IPS-15b (cell line): ENCODE data around the gene GTF2F2.
"Not testable (repeated sequence)": the region's sequence is repeated elsewhere in the genome, so short reads cannot be mapped to it uniquely, and the experiment has no call there.

Experiments used
- H3K27me3 ChIP-seq: one replicate; pipeline ENCODE4 v1.6.1; 2013; ENCODE audit warnings: low read length; ENCODE audit not compliant: control insufficient read depth, insufficient read depth
- H3K36me3 ChIP-seq: one replicate; pipeline ENCODE4 v1.6.1; 2013; ENCODE audit warnings: low read length; ENCODE audit not compliant: control insufficient read depth, insufficient read depth
- H3K4me1 ChIP-seq: one replicate; pipeline ENCODE4 v1.6.1; 2013; ENCODE audit warnings: mild to moderate bottlenecking, low read length; ENCODE audit not compliant: control insufficient read depth, insufficient read depth
- H3K4me3 ChIP-seq: one replicate; pipeline ENCODE4 v1.5.1; 2013; ENCODE audit warnings: low read depth, low read length
- H3K9ac ChIP-seq: one replicate; pipeline ENCODE4 v1.6.1; 2013; ENCODE audit warnings: low read depth, mild to moderate bottlenecking, low read length
- H3K9me3 ChIP-seq: one replicate; pipeline ENCODE4 v1.6.1; 2013; ENCODE audit warnings: mild to moderate bottlenecking, low read length; ENCODE audit not compliant: control insufficient read depth, insufficient read depth

Gene GTF2F2

GRCh38 chr13:45166858-45167257 lies 46.5 kb downstream of the GTF2F2 start:
- Histone ChIP-seq H3K9ac (no peak overlapping the region), H3K9me3 (no peaks in the 10 kb centered on the region), H3K27me3 (no peaks in the 10 kb centered on the region), H3K4me1 (no peaks in the 10 kb centered on the region), H3K36me3 (no peaks in the 10 kb centered on the region), H3K4me3 (no peak overlapping the region)

GRCh38 chr13:45167611-45168554 lies 47.6 kb downstream of the GTF2F2 start:
- Histone ChIP-seq H3K27me3 (no peaks in the 10 kb centered on the region), H3K9ac (no peak overlapping the region), H3K36me3 (no peaks in the 10 kb centered on the region), H3K4me1 (no peaks in the 10 kb centered on the region), H3K4me3 (no peak overlapping the region), H3K9me3 (no peaks in the 10 kb centered on the region)

GRCh38 chr13:45168555-45168930 lies 48.2 kb downstream of the GTF2F2 start:
- Histone ChIP-seq H3K36me3 (no peaks in the 10 kb centered on the region), H3K9ac (no peak overlapping the region), H3K4me3 (no peak overlapping the region), H3K27me3 (no peaks in the 10 kb centered on the region), H3K9me3 (no peaks in the 10 kb centered on the region), H3K4me1 (no peaks in the 10 kb centered on the region)

GRCh38 chr13:45174478-45174877 lies 54.2 kb downstream of the GTF2F2 start:
- H3K27me3 ChIP-seq: no peaks in the 10 kb centered on the region
- H3K4me3 ChIP-seq: no peak overlapping the region

GRCh38 chr13:45178349-45179162 lies 58.2 kb downstream of the GTF2F2 start:
- no peak overlapping the region for H3K4me3 ChIP-seq
- H3K9me3 ChIP-seq: no peaks in the 10 kb centered on the region
- no peaks in the 10 kb centered on the region for H3K4me1 ChIP-seq
- no peak overlapping the region for H3K9ac ChIP-seq
- no peaks in the 10 kb centered on the region for H3K36me3 ChIP-seq
- H3K27me3 ChIP-seq: no peaks in the 10 kb centered on the region

More at GRCh38 chr13:45174478-45174877, 54.2 kb downstream of the GTF2F2 start:
- Histone ChIP-seq H3K4me1 (no peaks in the 10 kb centered on the region), H3K9ac (no peak overlapping the region), H3K9me3 (no peaks in the 10 kb centered on the region), H3K36me3 (no peaks in the 10 kb centered on the region)

GRCh38 chr13:45179428-45179827 lies 59.1 kb downstream of the GTF2F2 start:
- no peak overlapping the region for H3K4me3 ChIP-seq
- no peaks in the 10 kb centered on the region for H3K9me3 ChIP-seq
- no peaks in the 10 kb centered on the region for H3K36me3 ChIP-seq
- H3K4me1 ChIP-seq: no peaks in the 10 kb centered on the region
- H3K27me3 ChIP-seq: no peaks in the 10 kb centered on the region
- no peak overlapping the region for H3K9ac ChIP-seq

- no peaks in the 10 kb centered on the region for H3K4me1 ChIP-seq
- no peak overlapping the region for H3K4me3 ChIP-seq
- no peaks in the 10 kb centered on the region for H3K9me3 ChIP-seq
- H3K36me3 ChIP-seq: no peaks in the 10 kb centered on the region
- no peaks in the 10 kb centered on the region for H3K27me3 ChIP-seq
- no peak overlapping the region for H3K9ac ChIP-seq
Observed at GRCh38 chr13:45180303-45180702, 60.0 kb downstream of the GTF2F2 start.

- H3K27me3 ChIP-seq: no peaks in the 10 kb centered on the region
- H3K9me3 ChIP-seq: no peaks in the 10 kb centered on the region
- no peaks in the 10 kb centered on the region for H3K36me3 ChIP-seq
- H3K9ac ChIP-seq: no peak overlapping the region
- H3K4me1 ChIP-seq: no peaks in the 10 kb centered on the region
- H3K4me3 ChIP-seq: no peak overlapping the region
Observed at GRCh38 chr13:45180713-45181601, 60.6 kb downstream of the GTF2F2 start.

- Histone ChIP-seq H3K27me3 (no peaks in the 10 kb centered on the region), H3K4me3 (no peak overlapping the region), H3K4me1 (no peaks in the 10 kb centered on the region), H3K9ac (no peak overlapping the region), H3K36me3 (no peaks in the 10 kb centered on the region), H3K9me3 (no peaks in the 10 kb centered on the region)
Observed at GRCh38 chr13:45184693-45185092, 64.4 kb downstream of the GTF2F2 start.

- Histone ChIP-seq H3K27me3 (no peaks in the 10 kb centered on the region), H3K9me3 (no peaks in the 10 kb centered on the region), H3K36me3 (no peaks in the 10 kb centered on the region), H3K9ac (no peak overlapping the region), H3K4me1 (no peaks in the 10 kb centered on the region), H3K4me3 (no peak overlapping the region)
Observed at GRCh38 chr13:45185286-45185685, 65.0 kb downstream of the GTF2F2 start.

- not testable (repeated sequence) for H3K9me3 ChIP-seq, H3K4me3 ChIP-seq, H3K9ac ChIP-seq, H3K36me3 ChIP-seq, H3K27me3 ChIP-seq, H3K4me1 ChIP-seq
Observed at GRCh38 chr13:45189077-45189476, 68.8 kb downstream of the GTF2F2 start.
